ENCODE data around the gene YAF2. TPM values are rescaled to one million over a fixed set of nuclear protein-coding genes. Genes with fewer than 3 reads are reported as not detected.
A peak's percentile ranks its signal among the peaks of the same experiment; 100 is the strongest.
"Not testable (repeated sequence)": the region's sequence is repeated elsewhere in the genome, so short reads cannot be mapped to it uniquely, and the experiment has no call there.

Gene YAF2
- total RNA-seq, 1 experiment from 2014 or later: 19.9 TPM

DNA sequence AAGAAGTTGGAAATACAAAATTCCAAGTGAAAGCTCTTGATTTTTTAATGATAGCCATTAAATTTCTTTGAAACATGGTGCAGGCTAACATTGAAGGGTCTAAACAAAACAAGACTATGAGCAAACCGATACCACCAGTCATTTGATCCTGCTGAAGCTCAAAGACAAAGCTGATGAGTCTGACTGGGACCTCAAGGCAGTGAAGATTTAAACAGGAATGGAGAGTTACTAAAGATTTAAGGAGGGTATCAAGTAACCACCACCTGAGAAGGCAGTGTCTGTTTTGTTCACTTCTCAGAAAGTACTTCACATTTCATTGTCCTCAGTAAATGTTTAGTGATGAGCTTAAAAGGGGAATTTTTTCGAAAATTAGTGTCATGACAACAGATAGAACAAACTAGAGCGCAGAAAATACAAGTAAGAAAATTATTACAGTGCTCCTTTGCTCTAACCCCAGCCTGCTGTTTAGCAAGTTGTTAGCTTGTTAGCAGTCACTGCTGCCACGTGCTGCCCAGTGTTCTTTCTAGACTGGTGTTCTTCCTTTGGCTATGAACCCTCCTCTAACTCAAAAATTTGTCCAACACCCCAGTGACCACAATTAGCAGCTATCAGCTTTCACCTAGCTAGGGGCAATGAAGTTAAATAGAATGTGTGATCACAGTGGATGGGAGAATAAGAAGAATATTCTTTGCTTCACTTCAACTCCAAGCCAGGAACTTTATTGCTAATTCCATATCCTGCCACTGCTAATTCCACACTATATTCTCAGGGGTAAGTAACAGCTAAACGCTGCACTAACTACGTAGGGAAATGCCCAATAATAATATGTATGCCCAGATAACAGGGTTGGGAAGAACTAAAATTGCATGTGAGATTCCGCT, 41.1 kb downstream of the YAF2 start:
- DNase-seq (ENCODE audit: low read depth): no peak

DNA sequence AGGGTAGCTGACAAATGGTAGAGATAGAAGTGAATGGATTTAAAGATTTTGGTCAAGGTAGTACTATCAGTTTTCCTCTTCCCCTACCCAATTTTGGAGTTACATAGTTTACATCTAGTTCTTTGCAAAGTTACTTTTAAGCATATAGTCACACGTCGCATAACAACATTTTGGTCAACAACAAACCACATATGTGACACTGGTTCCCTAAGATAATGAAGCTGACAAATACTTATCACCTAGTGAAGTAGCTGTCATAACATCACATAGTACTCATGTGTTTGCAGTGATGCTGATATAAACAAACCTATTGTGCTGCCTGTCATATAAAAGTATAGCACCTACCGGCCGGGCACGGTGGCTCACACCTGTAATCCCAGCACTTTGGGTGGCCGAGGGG, 45.4 kb downstream of the YAF2 start:
- no peak for DNase-seq (ENCODE audit: low read depth)

DNA sequence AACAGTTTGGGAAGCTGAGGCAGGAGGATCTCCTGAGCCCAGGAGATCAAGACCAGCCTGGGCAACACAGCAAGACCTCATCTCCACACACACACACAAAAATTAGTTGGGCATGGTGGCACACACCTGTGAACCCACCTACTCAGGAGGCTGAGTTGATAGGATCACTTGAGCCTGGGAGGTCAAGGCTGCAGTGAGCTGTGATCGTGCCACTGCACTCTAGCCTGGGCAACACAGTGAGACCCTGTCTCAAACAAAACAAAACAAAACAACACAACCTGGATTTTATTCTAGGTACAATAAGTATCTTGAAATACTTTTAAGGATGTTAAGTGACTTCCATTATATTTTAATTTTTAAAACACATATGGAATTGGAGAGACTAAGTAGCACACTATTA, 45.8 kb downstream of the YAF2 start:
- no peak for DNase-seq (ENCODE audit: low read depth)

DNA sequence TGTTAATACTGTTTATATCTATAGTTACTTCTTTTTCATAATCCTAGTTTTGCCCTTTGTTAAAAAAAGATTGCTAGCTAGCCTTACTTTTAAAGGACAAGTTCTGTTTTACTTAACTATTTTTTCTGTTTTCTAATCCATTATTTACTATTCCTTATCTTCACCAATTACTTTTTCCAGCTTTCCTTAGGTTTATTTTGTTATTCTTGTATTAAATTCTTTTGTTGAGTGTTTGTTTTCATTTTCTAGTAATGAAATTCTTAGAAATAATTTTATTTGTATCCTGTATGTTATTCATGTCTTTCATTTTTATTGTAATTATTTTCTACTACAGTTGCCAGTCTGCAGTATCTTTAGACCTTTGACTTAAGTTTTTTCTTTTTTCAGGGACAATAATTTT, 47.7 kb downstream of the YAF2 start:
- DNase-seq (ENCODE audit: low read depth): no peak

DNA sequence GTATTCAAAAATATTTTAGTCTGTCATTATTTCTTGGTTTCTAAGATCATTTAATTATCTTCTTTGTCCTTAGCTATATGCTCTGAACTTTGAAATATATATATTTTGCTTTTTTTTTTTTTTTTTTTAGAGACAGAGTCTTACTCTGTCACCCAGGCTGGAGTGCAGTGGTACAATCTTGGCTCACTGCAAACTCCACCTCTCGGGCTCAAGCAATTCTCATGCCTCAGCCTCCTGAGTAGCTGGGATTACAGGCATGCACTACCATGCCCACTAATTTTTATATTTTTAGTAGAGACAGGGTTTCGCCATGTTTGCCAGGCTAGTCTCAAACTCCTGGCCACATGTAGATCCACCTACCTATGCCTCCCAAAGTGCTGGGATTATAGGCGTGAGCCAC, 49.8 kb downstream of the YAF2 start:
- DNase-seq (ENCODE audit: low read depth): not testable (repeated sequence)

DNA sequence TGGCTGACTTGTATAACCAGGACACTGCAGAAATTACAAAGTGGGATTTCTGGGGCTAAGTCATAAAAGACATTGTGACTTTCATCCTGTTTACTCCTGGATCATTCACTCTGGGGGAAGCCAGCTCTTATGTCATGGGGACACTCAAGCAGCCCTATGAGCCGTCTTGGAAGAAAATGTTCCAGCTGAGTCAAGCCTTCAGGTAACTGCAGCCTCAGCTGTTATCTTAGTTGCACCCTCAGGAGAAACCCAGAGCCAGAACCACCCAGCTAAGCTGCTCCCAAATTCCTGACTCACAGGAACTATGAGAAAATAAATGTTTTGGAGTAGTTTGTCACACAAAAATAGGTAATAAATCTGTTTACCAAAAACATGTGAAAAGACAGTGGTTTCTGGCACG, 50.2 kb downstream of the YAF2 start:
- DNase-seq (ENCODE audit: low read depth): no peak

DNA sequence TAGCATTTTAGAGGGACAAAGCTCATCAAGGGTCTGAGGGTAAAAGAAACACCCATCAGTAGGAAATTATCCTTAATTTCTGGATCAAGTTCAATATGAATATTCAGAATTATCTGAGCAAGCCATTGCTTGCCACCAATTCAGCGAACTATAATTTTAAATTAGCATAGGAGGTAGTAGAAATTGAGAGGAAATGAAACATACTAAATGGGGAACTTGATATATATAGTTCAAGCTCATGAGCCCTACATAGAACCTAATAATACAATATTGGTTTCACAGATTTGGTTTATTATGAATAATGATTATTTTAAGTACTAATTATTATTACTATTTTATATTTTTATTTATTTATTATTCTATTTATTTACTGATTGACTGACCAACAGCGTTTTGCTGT, 51.3 kb downstream of the YAF2 start:
- DNase-seq (ENCODE audit: low read depth): no peak

DNA sequence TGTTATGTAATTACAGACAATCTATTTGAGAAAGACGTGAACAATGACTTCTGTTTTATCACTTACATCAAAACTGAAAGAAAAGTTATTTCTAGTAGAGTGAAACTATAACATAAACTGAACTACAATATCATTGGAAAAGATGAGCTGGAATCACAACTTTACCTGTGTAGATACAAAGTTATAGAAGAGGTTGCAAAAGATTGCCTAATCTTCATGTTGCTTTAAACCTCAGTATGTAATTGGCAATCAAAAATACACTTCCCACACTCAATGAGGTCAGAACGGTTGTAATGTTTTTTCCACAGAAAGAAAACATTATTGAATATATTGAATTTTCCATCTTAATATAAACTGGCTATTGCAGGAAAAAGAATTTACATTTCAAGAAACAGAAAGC, 55.7 kb downstream of the YAF2 start:
- DNase-seq (ENCODE audit: low read depth): no peak

DNA sequence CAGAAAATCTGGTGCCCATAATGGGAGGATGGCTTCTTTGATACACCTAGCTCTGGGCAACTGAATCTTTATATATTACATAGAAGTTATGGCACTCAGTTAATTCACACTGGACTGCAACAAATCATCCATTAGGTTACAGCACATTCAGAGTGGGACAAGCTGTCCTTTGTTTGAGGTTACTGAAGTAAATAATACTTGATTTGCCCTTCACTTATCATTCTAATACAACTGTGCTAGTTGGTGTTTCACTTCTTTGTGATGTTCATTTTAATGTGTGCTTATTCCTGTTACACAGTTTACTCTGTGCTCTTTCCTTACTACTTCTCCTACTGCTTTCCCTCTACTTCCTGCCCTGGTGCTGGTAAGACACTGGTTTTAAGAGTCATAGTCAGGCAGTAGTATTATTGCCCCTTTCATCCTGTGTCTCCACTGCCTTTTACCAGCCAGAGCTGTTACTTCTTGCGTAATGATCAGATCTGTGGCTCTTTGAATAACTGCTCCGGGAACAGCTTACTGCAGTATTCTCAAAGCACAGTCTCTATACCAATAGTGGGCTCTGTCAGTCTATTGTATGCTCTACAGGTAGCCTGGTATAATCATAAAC, 57.0 kb downstream of the YAF2 start:
- peak; percentile 1 for DNase-seq (ENCODE audit: low read depth)

DNA sequence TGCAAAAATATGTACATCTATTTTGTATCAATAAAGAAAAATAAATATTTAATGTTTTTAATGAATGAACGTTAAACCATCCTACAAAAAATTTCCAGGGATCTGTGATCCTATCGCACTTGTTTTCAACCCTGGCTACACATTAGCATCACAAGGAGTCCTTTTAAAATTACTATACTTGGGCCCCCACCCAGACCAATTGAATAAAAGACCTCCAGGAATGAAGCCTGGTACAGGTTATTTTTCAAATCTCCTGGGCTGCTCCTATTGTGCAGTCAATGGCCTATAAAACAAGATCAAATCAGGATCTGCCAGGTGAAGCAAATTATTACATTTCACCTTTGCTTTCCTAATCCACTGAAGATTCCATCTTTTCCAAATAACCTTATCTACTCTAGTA, 59.9 kb downstream of the YAF2 start:
- no peak for DNase-seq (ENCODE audit: low read depth)

DNA sequence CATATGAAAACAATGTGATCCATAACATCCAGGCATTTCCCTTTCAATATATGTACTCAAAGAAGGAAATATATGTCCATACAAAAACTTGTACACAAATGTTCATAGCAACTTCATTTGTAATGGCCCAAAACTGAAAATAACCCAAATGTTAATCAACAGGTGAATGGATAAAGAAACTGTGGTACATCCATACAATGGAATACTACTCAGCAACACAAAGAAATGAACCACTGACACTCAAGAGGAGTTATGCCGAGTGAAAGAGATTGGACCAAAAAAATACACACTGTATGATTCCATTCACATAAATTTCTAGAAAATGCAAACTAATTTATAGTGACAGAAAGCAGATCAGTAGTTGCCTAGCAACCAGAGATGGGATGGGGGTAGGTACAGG, 63.1 kb downstream of the YAF2 start:
- DNase-seq (ENCODE audit: low read depth): no peak

DNA sequence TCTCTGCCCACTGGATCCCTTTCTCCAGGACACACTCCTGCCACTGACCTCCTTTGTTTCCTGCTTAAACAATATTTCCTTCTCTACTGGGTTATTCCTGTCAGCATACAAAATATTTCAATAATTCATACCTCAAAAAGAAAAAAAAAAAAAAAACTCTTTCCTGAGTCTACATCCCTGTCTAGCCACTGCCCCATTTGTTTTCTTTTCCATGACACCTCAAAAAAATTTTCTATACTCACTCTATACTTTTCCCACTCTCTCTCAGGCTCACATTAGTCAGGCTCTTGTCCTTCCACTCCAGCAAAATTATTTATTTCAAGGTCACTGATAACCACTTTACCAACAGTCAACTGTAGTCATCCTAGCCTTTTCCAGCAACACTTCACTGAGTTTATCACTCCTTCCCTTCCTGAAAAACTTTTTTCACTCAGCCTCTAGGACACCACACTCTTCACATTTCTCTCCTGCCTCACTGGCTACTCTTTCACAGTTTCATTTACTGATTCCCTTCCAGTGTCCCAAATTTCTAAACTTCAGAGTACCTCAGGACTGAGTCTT, 64.0 kb downstream of the YAF2 start:
- DNase-seq (ENCODE audit: low read depth): no peak

DNA sequence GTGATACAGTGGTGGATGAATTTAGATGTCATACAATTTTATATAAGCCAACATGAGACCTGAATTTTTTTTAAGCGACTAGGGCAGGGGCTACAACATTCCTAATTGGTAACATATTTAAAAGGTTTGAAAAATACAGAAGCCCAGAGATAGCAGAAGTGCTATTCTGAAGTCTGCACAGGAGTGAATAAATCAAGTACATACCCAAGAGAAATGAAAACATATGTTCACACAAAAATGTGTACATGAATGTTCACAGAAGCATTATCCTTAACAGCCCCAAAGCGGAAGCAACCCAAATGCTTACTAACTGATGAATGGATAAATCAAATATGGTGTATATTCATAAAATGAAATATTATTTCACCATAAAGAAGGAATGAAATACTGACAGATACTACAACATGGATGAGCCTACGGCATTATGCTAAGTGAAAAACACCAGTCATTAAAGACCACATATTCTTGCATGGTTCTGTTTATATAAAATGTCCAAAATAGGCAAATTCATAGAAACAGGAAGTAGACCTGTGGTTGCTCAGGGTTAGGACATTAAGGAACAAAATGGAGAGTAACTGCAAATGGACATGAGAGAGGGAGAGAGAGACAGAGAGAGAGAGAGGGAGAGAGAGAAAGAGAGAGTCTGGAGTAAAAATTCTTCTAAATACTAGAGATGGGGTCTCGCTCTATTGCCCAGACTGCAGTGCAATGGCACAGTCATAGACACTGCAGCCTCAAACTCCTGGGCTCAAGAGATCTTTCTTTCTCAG, 65.4 kb downstream of the YAF2 start:
- DNase-seq (ENCODE audit: low read depth): no peak

DNA sequence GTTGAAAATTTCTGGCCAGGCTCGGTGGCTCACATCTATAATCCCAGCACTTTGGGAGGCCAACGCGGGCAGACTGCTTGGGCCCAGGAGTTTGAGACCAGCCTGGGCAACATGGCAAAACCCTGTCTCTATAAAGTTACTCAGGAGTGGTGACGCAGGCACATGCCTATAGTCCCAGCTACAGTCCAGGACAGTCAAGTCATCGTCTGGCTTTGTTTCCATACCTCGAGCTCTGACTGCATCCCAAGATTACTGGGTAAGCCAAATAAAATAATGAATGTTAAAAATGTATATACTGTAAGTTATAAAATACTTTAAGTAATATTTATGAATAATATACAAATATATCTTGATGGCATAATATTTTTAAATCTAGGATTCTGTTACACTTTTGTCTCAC, 70.3 kb downstream of the YAF2 start:
- no peak for DNase-seq (ENCODE audit: low read depth)

DNA sequence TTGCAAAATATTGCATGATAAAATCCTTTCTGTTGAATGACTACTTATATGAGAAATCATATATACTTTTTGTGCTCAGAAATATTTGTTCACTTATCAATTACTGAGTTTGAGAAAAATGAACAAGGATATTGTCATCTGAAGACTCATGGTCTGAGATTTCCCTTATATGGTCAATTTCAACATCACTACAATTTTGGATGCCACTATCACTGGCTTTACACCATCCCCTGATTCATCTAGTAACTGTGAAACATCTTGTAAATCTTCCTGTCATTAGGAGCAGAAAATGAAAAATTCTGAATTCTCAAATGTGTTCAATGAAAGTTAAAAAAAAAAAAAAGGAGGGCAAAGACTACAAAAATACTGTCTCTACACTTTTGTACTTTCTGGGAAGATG, 71.5 kb downstream of the YAF2 start:
- DNase-seq (ENCODE audit: low read depth): no peak

DNA sequence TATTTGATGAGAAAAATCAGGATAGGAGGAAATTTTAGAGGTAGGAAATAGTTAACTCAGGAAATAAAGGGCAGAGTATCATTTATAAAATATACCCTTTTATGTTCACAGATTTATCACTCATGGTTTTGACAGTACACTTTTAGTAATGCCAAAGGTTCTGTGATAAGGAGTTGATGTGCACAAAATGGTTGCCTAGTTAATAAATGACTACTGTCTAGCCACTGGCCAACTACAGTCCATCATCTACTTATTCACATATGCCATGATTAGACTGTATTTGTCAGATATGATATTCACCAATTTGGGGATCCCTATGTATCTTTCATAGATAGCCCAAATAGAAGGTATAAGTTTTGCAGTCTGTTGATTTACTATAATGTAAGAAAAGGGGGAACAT, 74.1 kb downstream of the YAF2 start:
- DNase-seq (ENCODE audit: low read depth): no peak

DNA sequence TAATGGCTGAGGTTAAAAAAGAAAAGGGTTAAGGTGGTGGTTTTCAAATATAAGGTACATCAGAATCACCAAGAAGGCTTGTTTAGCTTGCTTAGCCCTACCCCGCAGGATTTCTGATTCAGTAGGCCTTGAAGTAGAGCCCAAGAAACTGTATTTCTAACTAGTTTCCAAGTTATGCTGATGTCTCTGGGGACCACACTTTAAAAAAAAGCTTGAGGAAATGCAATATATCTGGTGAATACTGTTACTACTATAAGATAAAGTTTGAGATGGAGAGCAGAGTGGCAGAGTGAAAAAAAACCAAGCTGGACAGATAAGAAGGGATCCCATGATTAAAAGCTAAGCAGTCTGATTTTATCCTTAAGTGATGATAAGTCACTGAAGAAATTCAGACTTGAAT, 75.1 kb downstream of the YAF2 start:
- DNase-seq (ENCODE audit: low read depth): no peak

DNA sequence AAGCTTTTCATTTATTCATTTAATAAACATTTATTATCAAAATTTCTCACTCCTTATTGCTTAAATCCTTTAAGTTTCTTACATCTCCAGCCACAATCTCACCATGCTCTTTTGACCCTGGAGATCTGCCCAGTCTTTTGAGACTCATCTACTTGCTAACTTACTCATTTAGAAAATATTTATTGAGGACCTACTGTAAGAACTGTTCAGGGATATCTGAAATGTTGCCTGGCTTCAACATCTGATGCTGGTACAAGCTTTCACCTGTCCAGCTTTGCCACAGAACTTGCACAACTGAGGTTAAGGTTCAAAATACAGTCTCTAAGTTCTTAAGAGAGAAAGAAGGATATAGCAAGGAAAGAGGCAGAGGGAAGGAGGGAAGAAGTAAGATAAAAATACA, 75.9 kb downstream of the YAF2 start:
- DNase-seq (ENCODE audit: low read depth): peak; percentile 43

DNA sequence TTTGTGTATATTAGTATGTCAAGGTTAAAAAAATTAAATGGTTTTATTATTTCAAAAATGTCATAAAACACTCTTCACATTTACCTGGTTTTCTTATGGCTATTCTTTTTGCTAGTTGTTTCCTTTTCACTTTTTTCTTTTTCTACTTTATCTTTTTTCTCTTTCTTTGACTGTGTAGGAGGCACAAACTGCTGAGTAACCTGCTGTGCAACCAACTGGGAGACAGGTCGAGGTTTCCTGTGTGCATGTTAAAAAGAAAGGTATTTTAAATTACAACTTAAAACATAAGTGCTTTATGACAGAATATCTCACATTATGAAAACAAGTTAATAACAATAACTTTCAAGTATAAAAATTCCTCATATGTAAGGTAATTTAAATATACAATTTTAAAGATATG, 76.5 kb downstream of the YAF2 start:
- no peak for DNase-seq (ENCODE audit: low read depth)

DNA sequence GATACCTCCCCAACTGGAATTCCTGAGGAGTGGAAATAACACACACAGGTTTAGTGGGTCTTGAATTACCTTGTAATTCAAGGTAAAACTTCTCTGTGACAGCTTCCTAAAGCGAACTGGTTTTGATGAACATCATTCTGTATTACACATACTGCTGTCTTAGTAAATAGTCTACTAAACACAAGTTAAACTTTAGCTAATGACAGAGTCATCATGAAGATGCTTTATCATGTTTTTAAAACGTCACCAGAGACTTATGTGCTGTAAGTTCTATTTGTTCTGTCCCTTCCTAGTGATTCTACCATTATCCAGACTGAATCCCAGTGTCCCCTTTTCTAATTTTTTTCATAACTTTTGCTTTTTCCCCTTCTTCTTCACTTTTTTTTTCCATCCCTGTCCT, 81.8 kb downstream of the YAF2 start:
- DNase-seq (ENCODE audit: low read depth): no peak

DNA sequence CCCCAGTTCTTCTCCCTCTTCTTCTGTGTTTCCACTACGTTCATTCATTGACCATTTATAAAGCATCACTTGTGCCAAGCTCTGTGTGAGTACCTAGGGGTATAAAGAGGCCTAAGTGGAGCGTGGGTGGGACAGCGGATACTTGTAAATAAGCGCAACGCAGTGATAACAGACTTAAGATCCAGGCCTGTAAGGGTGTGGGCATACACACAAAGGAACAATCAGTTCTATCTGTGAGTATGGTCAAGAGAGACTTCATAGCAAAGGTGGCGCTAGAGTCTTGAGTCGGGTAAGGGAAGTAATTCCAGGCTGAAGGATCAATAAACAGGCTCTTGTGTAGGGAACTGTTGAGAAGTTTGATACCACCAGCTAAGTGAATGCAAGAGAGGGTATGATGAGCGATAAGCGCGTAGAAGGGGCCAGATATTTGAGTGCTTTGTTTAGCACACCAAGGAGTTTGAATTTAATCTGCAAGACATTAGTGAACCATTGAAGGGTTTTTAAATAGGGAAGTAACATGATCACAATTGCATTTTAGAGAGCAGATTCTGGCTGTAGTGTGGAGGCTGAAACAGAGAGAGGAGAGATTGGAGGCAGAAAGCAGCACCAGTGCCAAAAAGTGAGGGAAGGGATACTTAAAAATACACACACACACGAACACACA, 92.4 kb downstream of the YAF2 start:
- DNase-seq (ENCODE audit: low read depth): peak; percentile 3

DNA sequence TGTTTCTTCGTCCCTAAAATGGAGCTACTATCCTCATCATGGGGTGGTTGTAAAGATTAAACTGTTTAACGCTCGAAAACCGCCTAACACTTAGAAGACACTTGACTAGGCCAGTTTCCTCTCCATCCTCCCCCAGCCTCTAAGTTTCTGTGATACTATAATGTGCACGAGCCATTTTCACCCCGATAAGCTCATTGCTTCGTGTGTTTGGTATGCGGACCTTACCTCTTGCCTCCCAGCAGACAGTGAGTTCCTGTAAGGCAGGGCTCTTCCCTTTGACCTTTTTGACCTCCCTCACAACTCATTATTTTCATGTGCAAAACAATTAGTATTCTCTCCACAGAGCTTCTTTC, 92.9 kb downstream of the YAF2 start:
- no peak for DNase-seq (ENCODE audit: low read depth)

Measured in RPMI7951 (cell line).